ENCODE data around the gene IFITM1.
A peak's percentile ranks its signal among the peaks of the same experiment; 100 is the strongest.
"Not testable (repeated sequence)": the region's sequence is repeated elsewhere in the genome, so short reads cannot be mapped to it uniquely, and the experiment has no call there.

Gene IFITM1

GRCh38 chr11:313787-314553, at the start of gene IFITM1:
Gene IFITM1, plus strand, starts transcription at chr11:314040. Its CDS starts 131 bp downstream, at chr11:314171.
- peak in 1 of 2 experiments; percentile 50 for DNase-seq (ENCODE audit: low read depth in 2 of 2)

- no peak for DNase-seq (ENCODE audit: low read depth in 2 of 2)
Observed at GRCh38 chr11:266676-267439, 47.0 kb upstream of the IFITM1 start.

- peak in 1 of 2 experiments; percentile 46 for DNase-seq (ENCODE audit: low read depth in 2 of 2)
Observed at GRCh38 chr11:267491-267994, 46.3 kb upstream of the IFITM1 start.

DNA sequence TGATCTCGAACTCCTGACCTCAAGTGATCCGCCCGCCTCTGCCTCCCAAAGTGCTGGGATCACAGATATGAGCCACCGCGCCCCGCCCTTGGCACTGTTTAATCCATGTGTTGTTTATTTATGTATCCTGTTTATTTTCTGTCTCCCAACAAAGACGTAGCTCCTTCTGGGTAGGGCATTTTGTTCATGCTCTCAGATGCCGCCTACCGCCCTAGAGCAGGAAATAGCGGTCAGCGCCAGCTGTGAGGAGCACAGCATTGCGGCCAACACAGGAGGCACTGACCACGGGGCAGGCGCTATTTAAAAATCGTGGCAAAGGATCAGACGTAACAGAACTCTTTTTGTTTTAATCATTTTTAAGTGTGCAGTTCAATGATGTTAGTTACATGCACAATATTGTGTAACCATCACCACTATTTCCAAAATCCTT, 45.1 kb upstream of the IFITM1 start:
- DNase-seq (ENCODE audit: low read depth in 2 of 2): not testable (repeated sequence)

DNA sequence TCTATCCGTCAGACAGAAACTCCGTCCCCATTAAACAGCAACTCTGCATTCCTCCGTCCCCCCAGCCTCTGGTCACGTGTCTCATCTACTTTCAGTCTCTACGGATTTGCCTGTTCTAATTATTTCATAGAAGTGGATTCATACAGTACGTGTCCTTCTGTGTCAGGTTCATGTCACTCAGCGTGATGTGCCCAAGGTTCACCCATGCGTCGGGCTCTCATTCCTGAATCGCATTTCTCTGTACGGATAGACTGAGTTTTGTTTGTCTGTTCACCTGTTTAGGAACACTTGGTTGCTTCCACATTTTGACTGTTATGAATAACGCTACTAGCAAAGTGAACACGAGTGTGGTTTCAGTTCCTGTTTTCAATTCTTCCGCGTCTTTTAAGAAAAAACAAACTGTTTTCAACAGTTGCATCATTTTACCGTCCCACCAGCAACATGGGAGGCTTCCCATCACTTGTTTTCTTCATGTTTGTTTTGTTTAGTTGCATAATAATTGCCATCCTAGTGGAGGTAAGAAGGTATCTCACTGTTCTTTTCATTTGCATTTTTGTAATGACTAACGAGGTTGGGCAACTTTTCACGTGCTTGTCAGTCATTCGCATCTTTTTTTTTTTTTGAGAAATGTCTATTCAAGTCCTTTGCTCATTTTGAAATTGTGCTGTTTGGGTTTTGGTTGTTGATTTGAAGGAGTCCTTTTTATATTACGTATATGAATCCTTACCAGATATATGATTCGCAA, 44.5 kb upstream of the IFITM1 start:
- DNase-seq (ENCODE audit: low read depth in 2 of 2): peak in 1 of 2 experiments; percentile 28

DNA sequence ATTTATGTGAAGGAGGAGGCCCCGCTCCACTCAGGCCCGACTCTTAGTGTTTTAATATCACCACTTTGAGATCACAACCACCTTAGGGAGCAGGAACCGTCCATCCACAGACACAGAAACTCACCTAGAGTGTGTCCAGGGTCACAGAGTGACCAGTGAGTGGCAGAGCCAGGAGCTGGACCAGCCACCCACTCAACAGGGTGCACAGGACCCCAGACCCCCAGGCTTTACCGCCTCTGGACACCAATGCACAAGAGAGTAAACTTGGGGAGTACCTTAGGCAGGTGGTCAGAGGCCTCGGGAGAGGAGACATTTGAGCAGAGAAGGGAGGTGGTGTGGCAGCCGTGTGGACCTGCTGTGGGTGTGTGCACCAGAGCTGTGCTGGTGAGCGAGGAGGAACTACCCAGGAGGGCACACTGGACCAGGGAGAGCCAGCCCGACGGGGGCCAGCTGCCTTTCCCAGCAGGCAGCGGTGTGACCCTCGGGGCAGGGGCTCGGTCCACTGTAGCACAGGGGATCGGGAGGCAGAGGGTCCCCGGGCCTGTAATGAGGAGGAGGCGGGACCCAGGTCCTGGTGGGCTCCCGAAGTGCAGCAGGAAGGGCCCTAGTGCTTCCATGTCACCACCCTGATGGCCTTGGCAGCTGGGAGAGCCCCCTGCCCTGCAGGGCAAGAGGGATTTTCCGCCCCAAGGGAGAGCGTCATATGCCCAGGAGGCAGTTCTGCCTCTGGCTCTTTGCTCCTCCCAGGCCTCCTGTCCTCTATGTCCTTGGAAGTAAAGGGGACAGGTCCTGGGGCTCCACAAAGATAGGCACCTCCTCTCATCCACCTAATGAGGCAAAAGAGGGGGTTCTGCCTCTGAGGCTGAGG, 43.2 kb upstream of the IFITM1 start:
- DNase-seq (ENCODE audit: low read depth in 2 of 2): no peak

DNA sequence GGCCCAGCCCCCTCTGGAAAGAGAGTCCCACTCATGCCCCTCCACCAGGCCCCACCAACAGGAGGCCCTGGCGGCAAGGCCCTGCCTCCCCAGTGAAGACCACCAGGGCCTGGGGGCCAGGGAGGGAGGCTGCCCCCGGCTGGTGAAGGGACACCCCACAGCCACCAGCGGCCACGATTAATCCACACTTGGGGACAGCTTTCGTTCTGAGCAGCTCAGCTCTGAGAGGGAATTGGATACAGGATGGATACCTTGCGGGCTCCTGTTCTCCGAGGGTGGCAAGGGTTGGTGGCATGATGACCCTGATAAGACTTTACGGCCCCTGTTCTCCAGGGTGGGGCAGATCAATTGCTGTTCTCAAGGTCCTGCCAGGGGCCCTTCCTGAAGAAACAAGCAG, 42.5 kb upstream of the IFITM1 start:
- no peak for DNase-seq (ENCODE audit: low read depth in 2 of 2)

GRCh38 chr11:272195-272930, 41.5 kb upstream of the IFITM1 start:
- no peak for DNase-seq (ENCODE audit: low read depth in 2 of 2)

DNA sequence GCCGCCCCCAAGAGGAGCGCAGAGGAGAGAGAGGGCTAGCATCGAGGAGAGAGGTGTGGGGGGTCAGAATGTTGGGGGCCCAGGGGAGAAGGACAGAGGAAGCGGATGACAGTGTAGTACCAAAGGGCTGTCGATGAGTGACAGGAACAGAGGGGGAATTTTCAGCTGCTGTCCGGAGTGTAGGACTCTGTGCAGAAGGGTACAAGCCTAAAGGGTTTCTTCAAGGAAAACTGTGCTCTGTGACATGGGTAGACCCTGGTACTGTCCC, 41.0 kb upstream of the IFITM1 start:
- DNase-seq (ENCODE audit: low read depth in 2 of 2): no peak

DNA sequence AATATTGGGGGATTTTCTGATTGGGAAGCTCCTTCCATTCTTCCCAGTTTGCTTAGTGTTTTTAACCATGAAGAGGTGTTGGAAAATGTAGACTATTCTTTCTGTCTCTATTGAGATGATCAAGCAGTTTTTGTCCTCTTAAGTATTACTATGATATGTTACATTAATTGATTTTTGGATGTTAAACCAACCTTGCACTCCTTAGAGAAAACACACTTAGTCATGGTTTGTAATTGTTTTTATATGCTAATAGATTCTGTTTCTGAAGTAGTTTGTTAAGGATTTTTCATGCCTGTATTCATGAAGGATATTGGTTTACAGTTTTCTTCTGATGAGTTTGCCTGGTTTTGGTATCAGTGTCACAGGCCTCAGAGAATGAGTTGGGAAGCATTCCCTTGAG, 37.6 kb upstream of the IFITM1 start:
- DNase-seq (ENCODE audit: low read depth in 2 of 2): no peak

DNA sequence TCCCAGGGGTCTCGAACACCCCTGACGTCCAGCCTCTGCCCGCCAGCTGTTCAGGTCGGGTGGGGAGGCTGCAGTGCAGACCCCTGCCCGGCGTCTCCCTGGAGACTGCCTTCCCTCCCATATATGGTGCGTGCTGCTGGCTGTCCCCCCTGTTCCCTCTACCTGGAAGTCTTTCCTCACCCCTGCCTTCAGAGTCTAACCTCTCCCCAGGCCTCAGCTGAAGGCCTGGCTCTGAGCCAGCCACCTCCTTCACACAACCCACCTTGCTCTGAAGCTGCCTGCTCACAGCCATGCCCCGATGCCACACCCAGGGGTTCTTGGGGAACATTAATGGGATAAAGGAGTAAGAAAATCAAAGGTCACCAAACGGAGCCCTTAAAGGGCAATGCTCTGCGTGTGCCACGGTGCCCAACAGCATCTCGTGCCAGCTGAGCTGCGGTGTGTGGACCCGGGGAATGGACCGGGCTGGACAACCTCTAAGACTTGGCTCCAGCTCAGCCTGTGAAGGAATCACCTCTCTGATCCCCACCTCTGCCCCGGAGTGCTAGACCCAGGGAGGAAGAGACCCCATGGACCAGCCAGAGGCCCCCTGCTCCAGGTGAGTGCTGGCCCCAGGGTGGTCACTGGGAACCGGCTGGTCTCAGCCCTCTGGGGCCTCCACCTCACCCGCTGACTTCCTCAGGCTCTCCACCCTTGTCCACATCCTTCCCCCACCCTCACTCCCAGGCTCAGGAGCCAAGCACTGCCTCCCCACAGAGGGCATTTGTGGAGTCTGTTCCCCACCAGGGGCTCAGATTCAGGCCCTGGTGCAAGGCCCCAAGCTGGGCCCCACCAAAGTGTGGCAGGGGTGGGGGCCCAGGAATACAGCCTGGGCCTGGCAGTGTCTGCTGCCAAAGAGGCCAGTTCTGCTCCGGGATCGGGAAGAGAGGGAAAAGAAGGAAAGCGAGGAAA, 35.6 kb upstream of the IFITM1 start, which contains the start of gene NLRP6:
TSS of gene NLRP6 (plus strand) at position 407 of the 951 bp plus-strand sequence. CDS start at position 570, 163 bp downstream.
- no peak for DNase-seq (ENCODE audit: low read depth in 2 of 2)

- DNase-seq (ENCODE audit: low read depth in 2 of 2): no peak
Observed at GRCh38 chr11:279040-279965, 34.5 kb upstream of the IFITM1 start.

GRCh38 chr11:279966-280705, 33.7 kb upstream of the IFITM1 start:
- DNase-seq (ENCODE audit: low read depth in 2 of 2): no peak

GRCh38 chr11:280706-281485, 32.9 kb upstream of the IFITM1 start:
- no peak for DNase-seq (ENCODE audit: low read depth in 2 of 2)

- no peak for DNase-seq (ENCODE audit: low read depth in 2 of 2)
Observed at GRCh38 chr11:281486-282161, 32.2 kb upstream of the IFITM1 start.

- DNase-seq (ENCODE audit: low read depth in 2 of 2): no peak
Observed at GRCh38 chr11:282171-282570, 31.7 kb upstream of the IFITM1 start.
